GM11168 (cell line): ENCODE data around the gene DGKI.

Experiments
- in situ Hi-C: fragments of 300-500 bp; cut with MboI; formaldehyde crosslinking; loops from one replicate; pipeline ENCODE4 v1.12.0; 2022; ENCODE audit warnings: low sequenced_read_pairs; ENCODE audit not compliant: unreplicated experiment

The DGKI gene

DNA sequence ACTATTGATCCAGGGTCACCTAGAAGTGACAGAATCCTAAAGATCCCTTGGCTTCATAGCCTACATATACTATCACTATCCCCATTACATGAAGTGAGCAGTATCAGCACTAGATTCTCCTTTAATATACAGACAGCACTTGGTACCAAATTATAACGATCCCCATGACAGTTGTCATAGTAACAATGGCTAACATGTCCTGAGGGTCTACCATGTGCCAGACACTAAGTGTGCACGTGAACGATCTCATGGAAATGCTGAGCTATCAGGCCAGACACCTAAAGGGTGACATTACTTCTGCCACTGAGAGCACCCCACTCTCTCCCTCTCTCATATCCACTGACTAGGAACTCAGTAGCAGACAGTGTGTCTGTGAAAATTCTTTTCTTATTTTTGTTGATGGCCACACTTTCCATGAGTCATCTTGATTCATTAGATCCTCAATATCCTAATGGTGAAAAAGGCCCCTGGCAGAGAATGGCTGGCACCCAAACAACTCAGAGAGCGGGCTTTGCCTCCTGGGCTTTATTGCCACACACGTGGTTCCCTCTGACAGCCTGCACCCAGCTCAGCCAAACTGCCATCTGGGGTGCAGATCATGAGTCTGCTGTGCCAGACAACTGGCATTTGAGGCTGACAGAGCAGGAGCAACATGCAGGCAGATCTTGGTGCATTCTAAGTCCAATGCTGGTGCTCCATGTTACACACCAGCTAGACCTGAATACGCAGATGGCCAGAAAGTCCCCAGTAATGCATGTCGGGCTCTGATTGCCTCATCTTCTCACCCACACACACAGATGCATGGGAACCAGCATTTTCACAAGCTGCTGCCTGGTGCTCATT is 176.3 kb downstream of the DGKI start:
- in situ Hi-C loops: loop anchor here (25.0 kb wide), 1 partner anchor 217 kb away; no protein-coding TSS in a partner anchor

DNA sequence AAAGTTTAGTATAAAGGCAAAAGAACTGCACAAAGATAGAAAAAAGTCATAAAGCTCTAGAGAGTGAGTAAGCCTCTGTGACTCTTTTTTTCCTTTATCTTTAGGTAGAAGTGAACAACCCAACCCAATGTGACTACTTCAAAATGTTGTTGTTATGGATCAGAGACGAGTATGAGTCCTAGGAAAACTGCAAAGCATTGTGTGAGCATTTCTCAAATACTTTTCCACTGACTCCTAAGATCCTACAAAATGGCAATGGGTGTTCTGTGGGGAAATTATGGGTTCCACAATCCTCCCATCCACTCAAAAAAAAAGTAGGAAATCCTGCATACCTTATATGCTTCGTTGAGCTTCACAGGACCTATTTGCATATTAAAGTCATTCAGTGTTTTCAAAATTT is 177.1 kb downstream of the DGKI start:
- in situ Hi-C loops: loop anchor here (25.0 kb wide), 1 partner anchor 218 kb away; no protein-coding TSS in a partner anchor

DNA sequence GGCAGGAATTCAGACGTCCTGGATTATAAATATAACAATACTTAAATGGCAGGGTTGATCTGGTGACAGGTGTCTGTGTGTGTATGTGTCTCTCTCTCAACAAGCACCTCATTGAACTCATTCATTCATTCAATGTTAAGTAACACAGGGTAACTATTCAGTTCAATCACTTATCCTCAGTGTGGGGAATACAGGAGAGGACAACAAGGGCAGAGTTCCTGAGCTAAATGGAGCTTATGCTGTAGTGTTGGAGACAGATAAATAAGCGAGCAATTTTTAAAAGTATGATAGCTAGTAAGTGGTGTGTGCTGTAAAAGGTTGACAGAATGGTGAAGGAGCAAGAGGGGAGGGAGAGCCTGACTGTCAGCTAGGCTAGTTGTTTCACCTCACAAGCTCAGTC is 178.4 kb downstream of the DGKI start:
- in situ Hi-C loops: loop anchor here (25.0 kb wide), 1 partner anchor 219 kb away; no protein-coding TSS in a partner anchor

- in situ Hi-C loops: loop anchor here (25.0 kb wide), 1 partner anchor 219 kb away; no protein-coding TSS in a partner anchor
Measured at GRCh38 chr7:137667633-137668387, 179.0 kb downstream of the DGKI start.

DNA sequence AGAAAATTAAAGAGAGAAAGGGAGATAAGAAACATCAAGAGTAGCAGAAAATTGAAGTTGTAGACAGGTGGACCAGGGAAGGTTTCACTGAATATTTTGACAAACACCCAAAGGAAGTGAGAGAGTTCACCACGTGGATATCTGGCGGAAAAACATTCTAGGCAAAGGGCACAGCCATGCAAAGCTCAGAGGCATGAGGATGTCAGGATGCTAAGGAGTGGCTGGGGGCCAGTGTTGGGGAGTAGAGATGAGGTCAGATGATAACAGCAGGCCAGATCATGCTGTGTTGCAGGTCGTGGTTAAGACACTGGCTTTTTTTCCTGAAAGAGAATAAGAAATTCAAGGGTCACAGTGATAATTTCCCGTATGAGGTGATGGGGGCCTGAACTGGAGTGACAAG is 181.9 kb downstream of the DGKI start:
- in situ Hi-C loops: loop anchor here (25.0 kb wide), 1 partner anchor 222 kb away; no protein-coding TSS in a partner anchor

GRCh38 chr7:137661634-137662033 is 185.1 kb downstream of the DGKI start:
- in situ Hi-C loops: loop anchor here (25.0 kb wide), 1 partner anchor 226 kb away; no protein-coding TSS in a partner anchor

DNA sequence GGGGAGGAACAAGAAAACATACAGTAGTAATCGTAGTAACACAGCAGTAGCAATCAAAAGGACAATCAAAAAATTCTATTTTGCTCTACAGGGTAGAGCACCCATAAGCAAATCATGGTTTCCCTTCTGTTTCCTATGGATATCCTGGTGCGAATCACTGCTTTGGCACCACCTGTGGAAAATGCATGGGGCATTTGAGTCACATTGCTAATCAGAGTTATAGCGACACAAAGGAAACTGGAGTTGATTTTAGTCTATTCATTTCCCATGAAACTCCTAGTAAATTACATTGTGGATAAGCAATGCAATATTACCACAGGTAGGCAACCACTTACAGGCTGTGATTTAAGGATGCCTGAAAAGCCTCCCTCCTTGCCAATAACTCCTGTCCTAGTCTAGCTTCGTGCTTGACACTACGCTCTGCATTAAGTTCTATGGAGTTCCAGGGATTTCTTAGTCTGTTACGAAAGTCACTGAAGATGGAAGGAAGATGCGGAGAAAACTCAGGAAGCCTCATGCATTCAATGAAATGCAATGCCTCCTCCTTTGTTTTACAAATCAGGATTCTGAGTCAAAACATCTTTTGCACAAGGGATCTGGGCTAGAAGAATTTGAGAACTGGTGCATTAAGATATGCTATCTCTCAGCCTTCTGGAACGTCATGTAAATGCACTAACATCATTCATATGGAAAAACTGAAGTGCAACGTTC is 188.4 kb downstream of the DGKI start:
- in situ Hi-C loops: loop anchor here (10.0 to 25.0 kb wide), 2 partner anchors 229 to 356 kb away; no protein-coding TSS in a partner anchor

GRCh38 chr7:137657476-137658189 is 189.1 kb downstream of the DGKI start:
- in situ Hi-C loops: loop anchor here (10.0 to 25.0 kb wide), 2 partner anchors 230 to 357 kb away; no protein-coding TSS in a partner anchor

DNA sequence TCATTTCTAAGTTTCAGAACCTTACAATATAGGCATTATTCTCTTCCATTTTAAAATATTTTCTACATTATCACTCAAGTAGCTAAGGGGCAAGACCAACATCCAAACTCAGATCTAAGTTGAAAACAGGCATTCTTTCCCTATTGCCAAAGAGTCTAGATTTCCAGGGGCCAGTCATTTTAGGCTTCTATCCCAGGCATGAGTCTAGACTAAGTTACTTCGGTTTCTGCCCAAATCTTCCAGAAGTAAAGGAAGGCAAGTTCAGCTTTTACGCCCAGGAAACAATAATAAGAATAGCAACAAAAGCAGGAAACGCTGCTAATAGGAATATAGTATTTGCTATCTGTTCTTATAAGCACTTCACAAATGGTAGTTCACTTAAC is 189.9 kb downstream of the DGKI start:
- in situ Hi-C loops: loop anchor here (10.0 to 25.0 kb wide), 2 partner anchors 230 to 358 kb away; no protein-coding TSS in a partner anchor

DNA sequence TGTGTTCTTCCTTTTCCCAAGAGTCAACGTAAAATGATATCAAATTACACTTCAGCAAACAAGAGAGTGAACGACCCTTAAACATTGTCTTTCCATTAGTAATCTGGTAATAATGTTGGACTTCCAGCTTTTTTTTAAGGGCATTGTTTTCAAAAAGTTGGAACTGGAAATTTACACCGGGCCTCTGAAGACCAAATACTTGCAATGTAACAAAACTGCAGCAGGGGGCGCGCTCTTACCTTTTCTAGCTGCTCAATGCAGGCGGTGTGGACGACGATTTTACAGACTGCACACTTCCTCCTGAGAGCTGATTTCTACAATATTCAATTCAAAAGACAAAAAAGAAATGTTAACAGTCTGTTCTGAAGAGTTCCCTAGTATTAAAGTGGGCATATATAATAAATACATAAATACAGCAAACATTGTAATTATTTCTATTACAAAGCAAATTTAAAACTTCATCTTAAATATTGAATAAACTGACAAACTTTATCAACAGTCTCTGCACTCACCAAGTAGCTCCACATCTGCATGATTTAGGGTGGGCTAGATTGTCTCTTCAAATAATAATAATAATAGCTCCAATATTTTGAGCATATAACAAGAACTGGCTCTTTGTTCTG is 190.4 kb downstream of the DGKI start:
- in situ Hi-C loops: loop anchor here (10.0 to 25.0 kb wide), 2 partner anchors 231 to 358 kb away; no protein-coding TSS in a partner anchor

GRCh38 chr7:137655804-137656203 is 191.0 kb downstream of the DGKI start:
- in situ Hi-C loops: loop anchor here (10.0 to 25.0 kb wide), 2 partner anchors 231 to 359 kb away; no protein-coding TSS in a partner anchor

- in situ Hi-C loops: loop anchor here (10.0 to 25.0 kb wide), 2 partner anchors 235 to 362 kb away; no protein-coding TSS in a partner anchor
Measured at GRCh38 chr7:137652721-137653120, 194.1 kb downstream of the DGKI start.

DNA sequence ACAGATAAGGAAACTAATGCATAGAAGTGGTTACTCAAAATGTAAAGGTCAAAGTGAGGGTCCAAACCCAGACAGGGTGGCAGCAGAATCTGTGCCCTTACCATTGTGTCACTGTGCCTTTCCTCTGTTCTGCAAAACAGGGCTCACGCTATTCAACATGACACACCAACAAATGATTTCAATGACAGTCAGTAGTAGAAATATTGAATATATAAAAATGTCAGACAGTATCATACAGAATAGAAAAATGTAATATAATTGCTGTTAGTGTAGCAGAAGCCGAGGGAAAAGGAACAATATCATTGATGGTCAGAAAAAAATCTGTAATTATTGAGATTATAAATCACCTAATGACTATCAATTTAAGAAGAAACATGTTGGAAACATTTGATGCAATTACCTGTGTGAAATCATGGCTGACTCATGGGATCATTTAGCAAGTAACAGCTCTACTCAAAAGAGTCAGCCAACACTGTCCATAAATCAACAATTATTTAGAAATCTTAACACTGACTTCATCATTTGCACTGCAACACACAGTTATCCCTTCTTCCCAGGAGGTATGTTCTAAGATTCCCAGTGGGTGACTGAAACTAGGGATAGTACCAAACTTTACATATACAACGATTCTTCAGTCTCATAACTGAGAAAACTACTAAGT is 198.7 kb downstream of the DGKI start:
- in situ Hi-C loops: no loop called here

DNA sequence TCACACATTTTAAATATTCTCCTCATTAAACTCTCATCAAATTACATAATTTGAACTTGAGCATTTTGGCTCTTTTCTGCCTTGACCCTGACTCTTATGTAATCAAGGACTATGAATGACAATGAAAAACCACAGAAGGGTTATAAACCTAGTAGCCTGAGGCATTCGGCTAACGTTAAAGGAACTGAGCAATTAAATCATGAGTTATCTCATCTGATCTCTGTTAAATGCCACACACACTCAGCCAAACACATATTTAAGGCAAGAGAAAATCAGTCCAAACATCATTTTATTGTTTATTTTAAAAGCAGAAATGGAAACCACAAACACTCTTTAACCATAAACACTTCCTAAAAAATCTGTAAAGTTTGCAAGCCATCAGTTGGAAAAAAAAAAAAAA is 204.3 kb downstream of the DGKI start:
- in situ Hi-C loops: no loop called here

DNA sequence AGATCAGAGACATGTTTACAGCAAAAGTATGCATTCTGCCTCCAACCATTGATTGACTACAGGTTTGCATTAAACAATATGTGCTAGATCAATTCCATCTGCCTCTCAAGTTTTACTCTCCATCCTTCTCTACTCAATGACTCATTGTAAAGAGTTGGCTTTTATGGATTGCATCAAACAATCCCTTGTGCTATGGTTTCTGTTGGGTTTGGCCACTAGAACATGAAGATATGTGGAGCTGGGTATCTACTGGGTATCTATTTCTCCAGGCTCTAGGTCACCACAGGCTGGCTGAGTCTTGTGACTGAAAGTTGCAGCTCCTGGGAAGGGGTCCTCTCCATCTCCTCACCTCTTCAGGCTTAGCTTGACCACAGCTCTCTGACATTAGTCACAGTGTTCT is 204.7 kb downstream of the DGKI start:
- in situ Hi-C loops: no loop called here

GRCh38 chr7:137636376-137636775 is 210.4 kb downstream of the DGKI start:
- in situ Hi-C loops: no loop called here

- in situ Hi-C loops: no loop called here
Measured at GRCh38 chr7:137635874-137636273, 210.9 kb downstream of the DGKI start.

DNA sequence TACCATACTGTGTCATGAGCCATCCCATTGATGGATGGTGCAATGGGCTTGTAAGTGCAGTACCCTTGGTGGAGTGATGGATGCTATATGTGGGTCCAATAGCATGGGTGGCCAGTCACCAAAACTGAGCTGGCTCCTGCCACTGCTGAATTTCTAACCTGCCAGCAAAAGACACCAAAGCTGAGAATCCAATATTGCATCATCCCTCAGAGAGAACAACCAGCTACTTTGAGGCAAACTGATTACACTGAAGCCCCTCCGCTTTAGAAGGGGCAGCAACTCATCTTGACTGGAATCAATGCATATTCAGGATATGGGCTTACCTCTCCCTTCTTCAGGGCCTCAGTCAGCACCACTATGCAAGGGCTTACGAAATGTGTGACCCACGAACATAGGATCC is 211.6 kb downstream of the DGKI start:
- in situ Hi-C loops: no loop called here
